ENCODE measurements around the gene TEX19.
"Not testable (repeated sequence)": the region's sequence is repeated elsewhere in the genome, so short reads cannot be mapped to it uniquely, and the experiment has no call there.

Gene TEX19

GRCh38 chr17:82377294-82377693 is 18.2 kb downstream of the TEX19 start:
- not testable (repeated sequence) for DNase-seq (ENCODE audit: low read depth)

DNA sequence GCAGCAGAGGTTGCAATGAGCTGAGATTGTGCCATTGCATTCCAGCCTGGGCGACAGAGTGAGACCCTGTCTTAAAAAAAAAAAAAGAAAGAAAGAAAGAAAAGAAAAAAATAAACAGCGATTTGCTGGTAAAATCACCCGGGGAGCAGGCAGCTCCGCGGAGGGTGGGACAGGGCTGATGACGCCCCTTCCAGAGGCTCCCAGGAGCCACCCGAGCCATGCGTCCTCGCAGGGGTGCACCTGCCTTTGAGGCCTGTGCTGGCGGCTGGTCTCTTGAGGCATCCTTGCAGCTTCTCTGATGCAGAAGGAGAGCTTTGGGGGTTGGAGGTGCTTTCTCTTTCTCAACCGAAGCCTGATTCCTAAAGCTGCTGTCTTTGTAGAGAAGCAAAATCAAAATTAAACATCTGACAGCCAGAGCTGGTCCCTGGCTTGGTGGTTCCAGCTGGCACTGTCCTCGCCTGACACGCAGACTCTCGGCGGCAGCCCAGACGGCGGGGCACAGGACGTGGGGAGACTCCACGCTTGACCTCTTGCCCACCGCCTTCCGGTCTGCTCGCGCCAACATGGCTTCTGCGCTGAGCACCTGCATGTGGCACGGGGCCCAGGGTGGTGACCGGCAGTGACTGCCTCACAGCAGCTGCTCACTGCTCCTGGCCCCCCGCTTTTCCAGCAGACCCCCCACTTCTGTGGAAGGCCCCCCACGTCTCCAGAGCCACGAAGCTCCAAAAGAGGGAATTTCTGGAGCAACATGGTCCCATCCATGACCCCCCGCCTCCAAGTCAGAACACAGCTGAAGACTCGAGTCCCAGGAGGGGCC is 19.1 kb downstream of the TEX19 start:
- DNase-seq (ENCODE audit: low read depth): no peak

GRCh38 chr17:82378741-82379021 is 19.6 kb downstream of the TEX19 start:
- no peak for DNase-seq (ENCODE audit: low read depth)

GRCh38 chr17:82380860-82381702 is 22.0 kb downstream of the TEX19 start:
- no peak for DNase-seq (ENCODE audit: low read depth)

- not testable (repeated sequence) for DNase-seq (ENCODE audit: low read depth)
These were observed 22.6 kb downstream of the TEX19 start for GRCh38 chr17:82381703-82382009.

DNA sequence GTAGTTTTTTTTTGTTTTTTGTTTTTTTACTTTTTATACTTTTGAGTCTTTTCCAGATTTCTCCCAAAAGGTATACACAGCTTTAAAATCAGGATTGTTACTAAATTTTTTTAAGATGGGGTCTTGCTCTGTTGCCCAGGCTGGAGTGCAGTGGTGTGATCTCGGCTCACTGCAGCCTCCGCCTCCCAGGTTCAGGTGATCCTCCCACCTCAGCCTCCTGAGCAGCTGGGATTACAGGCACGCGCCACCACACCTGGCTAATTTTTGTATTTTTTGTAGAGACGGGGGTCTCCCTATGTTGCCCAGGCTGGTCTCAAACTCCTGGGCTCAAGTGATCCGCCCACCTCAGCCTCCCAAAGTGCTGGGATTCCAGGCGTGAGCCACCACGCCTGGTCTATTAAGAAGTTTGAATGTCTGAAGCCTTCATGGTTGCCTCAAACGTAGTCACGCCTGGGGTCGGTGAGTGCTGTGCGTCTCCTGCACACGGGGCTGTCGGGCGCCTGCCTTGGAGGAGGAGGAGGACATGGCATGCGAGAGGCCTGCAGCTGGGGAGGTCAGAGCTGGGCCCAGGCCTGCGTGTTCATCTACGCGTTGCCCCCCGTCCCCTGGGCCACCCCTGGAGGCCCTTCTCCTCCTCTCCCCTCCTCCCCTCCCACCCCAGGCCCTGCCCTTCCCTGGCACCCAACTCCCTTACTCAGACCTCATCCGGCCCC is 23.3 kb downstream of the TEX19 start:
- DNase-seq (ENCODE audit: low read depth): not testable (repeated sequence)

GRCh38 chr17:82382933-82383255 is 23.8 kb downstream of the TEX19 start:
- DNase-seq (ENCODE audit: low read depth): no peak

- DNase-seq (ENCODE audit: low read depth): no peak
These were observed 24.4 kb downstream of the TEX19 start for GRCh38 chr17:82383411-82383810.

DNA sequence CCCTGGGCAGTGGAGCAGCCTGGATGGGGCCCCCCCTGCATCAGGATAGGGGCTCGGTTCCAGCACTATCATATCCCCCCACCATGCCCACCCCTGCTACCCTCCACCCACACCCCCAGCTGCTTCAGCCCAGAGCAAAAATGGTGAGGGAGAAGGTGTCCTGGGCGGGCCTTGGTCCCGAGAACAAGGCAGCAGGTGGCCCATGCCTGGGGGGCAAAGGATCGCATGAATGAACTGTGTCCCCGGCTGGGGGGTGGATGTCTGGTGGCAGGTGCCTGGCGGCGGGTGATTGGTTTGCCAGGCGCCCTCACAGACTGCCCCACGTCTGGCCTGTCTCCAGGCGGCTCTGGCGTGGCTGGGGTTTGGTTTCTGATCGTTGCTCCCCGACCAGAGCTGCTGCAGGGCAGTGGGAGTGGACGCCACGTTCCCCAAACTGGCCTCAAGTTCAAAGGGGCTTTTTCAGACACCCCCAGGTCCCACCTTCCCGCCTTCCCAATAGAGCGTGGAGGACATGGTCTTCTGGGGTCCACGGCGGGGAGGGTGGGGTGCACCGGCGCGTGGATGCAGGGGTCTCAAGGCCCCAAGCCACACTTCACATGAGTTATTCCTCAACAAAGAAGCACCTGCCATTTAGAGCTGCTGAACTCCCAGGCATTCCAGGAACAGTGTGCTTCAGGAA is 25.1 kb downstream of the TEX19 start:
- DNase-seq (ENCODE audit: low read depth): no peak

DNA sequence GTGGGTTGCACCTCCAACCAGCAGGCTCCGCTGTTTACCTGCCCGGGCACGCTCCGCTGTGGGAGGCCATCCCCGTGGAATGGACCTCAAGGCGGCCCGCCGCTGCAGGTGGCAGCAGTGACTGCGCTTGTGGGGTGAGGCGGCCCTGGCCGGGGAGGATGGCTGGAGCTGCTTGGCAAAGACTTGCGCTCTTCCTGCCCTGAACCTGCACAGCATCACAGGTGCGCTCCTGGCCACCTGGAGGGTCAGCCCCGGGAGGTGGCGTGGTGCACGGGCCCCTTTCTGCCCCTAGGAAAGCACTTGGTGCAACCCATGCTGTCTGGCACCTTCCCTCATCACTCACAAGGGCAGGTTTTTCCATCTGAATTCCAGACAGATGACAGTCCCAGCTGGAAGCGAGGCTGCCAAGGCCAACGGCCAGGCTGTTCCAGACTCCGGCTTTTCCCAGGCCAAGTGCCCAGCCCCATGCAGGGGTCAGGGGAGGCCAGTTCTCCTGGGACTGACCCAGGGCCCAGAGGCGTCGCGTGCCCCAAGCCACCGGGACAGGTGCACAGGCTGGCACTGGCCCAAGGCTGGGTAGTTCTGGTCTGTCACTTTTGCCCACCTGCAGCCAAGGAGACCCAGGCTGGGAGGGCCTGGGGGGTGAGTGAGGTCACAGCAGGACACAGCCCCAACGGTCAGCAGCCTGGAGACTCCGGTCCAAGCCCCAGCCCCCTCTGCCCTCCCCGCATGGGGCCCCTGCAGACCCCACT is 25.9 kb downstream of the TEX19 start:
- DNase-seq (ENCODE audit: low read depth): no peak

- DNase-seq (ENCODE audit: low read depth): no peak
These were observed 26.7 kb downstream of the TEX19 start for GRCh38 chr17:82385559-82386254.

DNA sequence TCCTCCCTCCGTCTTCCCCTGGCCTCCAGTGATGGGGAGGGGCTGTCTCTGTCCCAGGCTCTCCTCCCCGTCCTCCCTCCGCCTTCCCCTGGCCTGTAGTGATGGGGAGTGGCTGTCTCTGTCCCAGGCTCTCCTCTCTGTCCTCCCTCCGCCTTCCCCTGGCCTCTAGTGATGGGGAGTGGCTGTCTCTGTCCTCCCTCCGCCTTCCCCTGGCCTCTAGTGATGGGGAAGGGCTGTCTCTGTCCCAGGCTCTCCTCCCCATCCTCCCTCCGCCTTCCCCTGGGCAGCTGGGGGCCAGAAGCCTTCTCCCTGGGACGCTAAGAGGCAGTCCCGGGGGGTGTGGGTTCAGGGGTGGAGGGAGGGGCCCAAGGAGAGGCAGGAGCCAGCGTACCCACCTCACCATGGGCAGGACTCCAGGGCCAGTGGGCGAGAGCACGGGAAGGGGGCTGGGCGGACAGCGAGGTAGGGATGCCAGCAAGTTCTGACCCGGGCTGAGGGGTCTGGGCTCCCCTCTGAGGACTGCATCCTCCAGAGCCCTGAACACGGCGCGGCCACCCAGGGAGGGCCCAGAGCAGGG is 27.3 kb downstream of the TEX19 start:
- DNase-seq (ENCODE audit: low read depth): no peak

DNA sequence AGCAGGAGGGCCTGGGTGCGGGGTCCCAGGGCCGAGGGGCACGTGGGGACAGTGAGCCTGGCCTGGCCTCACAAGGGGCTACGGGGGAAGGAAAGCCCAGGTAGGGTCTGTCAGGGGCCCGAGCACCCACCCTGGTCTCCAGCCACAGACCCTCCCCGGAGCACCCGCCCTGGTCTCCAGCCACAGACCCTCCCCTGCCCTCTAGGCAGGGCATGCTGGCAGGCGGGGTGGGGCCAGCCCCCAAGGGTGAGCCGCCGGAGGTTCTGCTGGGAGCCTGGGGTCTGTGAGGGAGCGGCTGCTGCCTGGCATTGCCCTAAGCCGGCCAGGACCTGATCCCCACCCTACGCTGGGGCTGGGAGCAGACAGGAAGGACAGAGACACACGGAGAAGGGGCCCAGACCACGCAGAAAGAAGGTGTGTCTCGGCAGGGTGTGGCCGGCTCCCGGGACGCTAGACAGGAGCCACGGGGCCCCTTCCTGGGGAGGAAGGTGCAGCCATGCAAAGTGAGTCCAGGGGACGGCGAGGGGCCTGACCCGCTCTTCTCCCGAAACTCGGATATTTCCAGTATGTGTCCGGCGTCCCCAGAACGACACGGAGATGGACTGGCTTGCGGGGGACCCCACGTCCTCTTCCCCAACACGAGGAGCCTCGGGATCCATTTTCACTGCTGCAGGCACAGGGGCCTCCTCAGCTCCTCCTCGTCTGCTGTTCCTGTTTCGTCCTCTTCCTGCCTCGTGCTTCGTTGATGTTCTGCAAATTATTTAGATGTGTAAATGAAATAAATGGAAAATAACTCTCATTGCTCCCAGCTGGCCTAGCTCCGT is 28.0 kb downstream of the TEX19 start:
- no peak for DNase-seq (ENCODE audit: low read depth)

- no peak for DNase-seq (ENCODE audit: low read depth)
These were observed 28.7 kb downstream of the TEX19 start for GRCh38 chr17:82387705-82388106.

GRCh38 chr17:82388223-82388921 is 29.3 kb downstream of the TEX19 start:
- DNase-seq (ENCODE audit: low read depth): no peak

DNA sequence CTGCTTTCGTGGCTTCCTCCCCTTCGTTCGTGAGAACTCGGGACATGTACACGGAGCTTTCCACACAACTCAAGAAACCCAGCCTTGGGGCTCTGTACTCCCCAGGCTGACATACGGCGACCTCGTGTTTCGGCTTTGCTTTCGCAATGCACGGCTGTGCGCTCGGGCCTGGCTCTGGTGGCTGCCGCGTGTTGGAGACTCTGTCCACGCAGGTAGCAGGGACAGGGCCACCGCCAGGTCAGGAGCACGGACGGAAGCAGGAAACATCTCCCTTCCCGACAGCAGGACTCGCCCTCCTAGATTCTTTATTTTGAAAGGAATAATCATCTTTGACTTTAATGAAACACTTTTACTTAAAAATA is 29.9 kb downstream of the TEX19 start:
- no peak for DNase-seq (ENCODE audit: low read depth)

DNA sequence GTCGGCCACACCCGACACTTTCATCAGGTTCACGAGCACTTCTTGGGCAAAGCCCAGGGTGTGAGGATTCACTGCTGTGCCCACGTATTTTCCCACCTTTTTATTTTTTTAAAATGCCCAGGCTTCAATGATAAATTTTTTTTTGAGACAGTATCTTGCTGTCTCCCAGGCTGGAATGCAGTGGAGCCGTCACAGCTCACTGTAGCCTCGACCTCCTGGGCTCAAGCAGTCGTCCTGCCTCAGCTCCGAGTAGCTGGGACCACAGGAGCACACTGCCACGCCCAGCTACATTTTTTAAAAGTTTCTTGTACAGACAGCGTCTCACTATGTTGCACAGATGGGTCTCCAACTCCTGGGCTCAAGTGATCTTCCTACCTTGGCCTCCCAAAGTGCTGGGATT is 30.3 kb downstream of the TEX19 start:
- no peak for DNase-seq (ENCODE audit: low read depth)

GRCh38 chr17:82390015-82390859 is 31.2 kb downstream of the TEX19 start:
- no peak for DNase-seq (ENCODE audit: low read depth)
